Loucy (cell line): ENCODE results near the gene PLA2G10.

ENCODE experiments used
- H2AFZ ChIP-seq: fragments of 200-600 bp; sonication (generic); 2 replicates; pipeline ENCODE4 v1.6.0; 2016; ENCODE audit warnings: antibody characterized with exemption, mild to moderate bottlenecking, low read length, moderate library complexity
- H3F3A ChIP-seq: fragments of 200-600 bp; 2 replicates; pipeline ENCODE4 v1.6.0; 2016; ENCODE audit warnings: antibody characterized with exemption, low read depth, mild to moderate bottlenecking
- H3K27me3 ChIP-seq: fragments of 200-600 bp; sonication (generic); 2 replicates; pipeline ENCODE4 v1.6.1; 2014; ENCODE audit warnings: low read length, mild to moderate bottlenecking; ENCODE audit not compliant: insufficient read depth, poor library complexity, severe bottlenecking
- H3K36me3 ChIP-seq: fragments of 200-600 bp; sonication (generic); 2 replicates; pipeline ENCODE4 v1.6.1; 2016; ENCODE audit warnings: low read length; ENCODE audit not compliant: insufficient read depth
- H3K4me1 ChIP-seq: fragments of 200-600 bp; sonication (generic); 2 replicates; pipeline ENCODE4 v1.5.1; 2014; ENCODE audit warnings: low read length, mild to moderate bottlenecking; ENCODE audit not compliant: insufficient read depth, poor library complexity, severe bottlenecking
- H3K4me2 ChIP-seq: fragments of 200-600 bp; sonication (generic); 2 replicates; pipeline ENCODE4 v1.6.0; 2014; ENCODE audit warnings: antibody characterized with exemption, low read length, low read depth, mild to moderate bottlenecking; ENCODE audit not compliant: poor library complexity, severe bottlenecking
- H3K4me3 ChIP-seq: fragments of 200-600 bp; sonication (generic); 2 replicates; pipeline ENCODE4 v1.5.1; 2014; ENCODE audit warnings: low read length, mild to moderate bottlenecking, mixed read lengths; ENCODE audit not compliant: poor library complexity, severe bottlenecking
- H3K79me2 ChIP-seq: fragments of 200-600 bp; sonication (generic); 2 replicates; pipeline ENCODE4 v1.6.1; 2014; ENCODE audit warnings: low read length; ENCODE audit not compliant: insufficient read depth
- H3K9ac ChIP-seq: fragments of 200-600 bp; sonication (generic); 2 replicates; pipeline ENCODE4 v1.6.0; 2014; ENCODE audit warnings: mild to moderate bottlenecking, low read depth, low read length, moderate library complexity; ENCODE audit not compliant: poor library complexity, severe bottlenecking
- H3K9me2 ChIP-seq: fragments of 200-600 bp; sonication (generic); replicated peaks from 2 replicates; pipeline ENCODE4 v1.6.1; 2016; ENCODE audit warnings: low read depth, low read length, mixed read lengths
- H3K9me3 ChIP-seq: fragments of 200-600 bp; sonication (generic); 2 replicates; pipeline ENCODE4 v1.6.1; 2014; ENCODE audit warnings: mild to moderate bottlenecking, antibody characterized with exemption, low read length, low read depth; ENCODE audit not compliant: insufficient read depth
- H4K20me1 ChIP-seq: fragments of 200-600 bp; sonication (generic); 2 replicates; pipeline ENCODE4 v1.6.0; 2014; ENCODE audit warnings: antibody characterized with exemption, low read length, mild to moderate bottlenecking; ENCODE audit not compliant: insufficient read depth, poor library complexity, severe bottlenecking
- CTCF ChIP-seq: fragments of 200-600 bp; sonication (generic); conservative IDR thresholded peaks from 2 replicates; pipeline ENCODE4 v1.5.1; 2014; ENCODE audit warnings: mild to moderate bottlenecking, antibody characterized with exemption, low read length
- EZH2phosphoT487 ChIP-seq: fragments of 200-600 bp; IDR thresholded peaks from 2 replicates; pipeline ENCODE4 v1.6.1; 2018; ENCODE audit warnings: antibody characterized with exemption, mild to moderate bottlenecking, moderate library complexity, borderline replicate concordance

The PLA2G10 gene

DNA sequence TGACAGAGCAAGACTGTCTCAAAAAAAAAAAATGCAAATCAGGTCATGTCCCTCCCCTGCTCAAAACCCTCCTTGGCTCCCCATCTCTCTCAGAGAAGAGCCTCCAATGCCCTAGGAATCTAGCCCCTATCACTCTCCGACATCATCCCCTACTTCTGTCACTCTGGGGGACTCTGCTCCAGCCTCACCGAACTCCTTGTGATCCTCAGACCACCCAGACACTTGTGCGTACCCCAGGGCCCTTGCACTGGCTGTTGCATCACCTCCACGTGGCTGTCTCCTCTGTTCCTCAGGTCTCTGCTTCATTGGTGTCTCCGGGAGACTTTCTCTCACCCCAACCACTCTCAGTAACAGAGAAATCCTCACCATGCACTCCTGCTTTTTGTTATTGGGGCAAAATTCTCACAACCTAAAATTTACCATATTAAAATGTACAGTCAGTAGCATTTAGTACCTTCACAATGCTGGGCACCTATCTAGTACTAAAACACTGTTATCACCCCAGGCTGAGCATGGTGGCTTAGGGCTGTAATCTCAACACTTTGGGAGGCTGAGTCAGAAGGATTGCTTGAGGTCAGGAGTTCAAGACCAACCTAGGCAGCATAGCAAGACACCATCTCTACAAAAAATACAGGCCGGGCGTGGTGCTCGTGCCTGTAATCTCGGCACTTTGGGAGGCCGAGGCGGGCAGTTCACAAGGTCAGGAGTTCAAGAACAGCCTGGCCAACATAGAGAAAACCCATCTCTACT is 15.2 kb downstream of the PLA2G10 start:
- H3K79me2 ChIP-seq: no peaks in the 10 kb centered on the region

DNA sequence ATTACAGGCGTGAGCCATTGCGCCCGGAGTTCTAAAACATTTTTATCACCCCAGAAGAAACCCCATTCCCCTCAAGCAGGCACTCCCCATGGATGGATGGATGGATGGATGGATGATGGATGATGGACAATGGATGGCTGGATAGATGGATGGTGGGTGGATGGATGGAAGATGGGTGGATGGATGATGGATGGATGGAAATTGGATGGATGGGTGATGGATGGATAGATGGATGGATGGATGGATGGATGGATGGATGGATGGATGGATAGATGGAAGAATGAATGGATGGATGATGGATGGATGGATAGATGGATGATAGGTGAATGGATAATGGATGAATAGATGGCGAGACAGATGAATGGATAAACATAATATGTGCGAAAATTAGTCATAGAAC is 16.5 kb downstream of the PLA2G10 start:
- no peak overlapping the region for H3K4me2 ChIP-seq
- H4K20me1 ChIP-seq: no peaks in the 10 kb centered on the region
- no peak overlapping the region for H3K4me3 ChIP-seq
- no peaks in the 10 kb centered on the region for H3F3A ChIP-seq
- no peak overlapping the region for H2AFZ ChIP-seq
- no peaks in the 10 kb centered on the region for H3K79me2 ChIP-seq
- no peaks in the 10 kb centered on the region for H3K9me2 ChIP-seq
- no peak overlapping the region for H3K9ac ChIP-seq
- no peak for TF ChIP-seq CTCF
- no peak for TF ChIP-seq EZH2phosphoT487
- H3K4me1 ChIP-seq: no peaks in the 10 kb centered on the region
- no peaks in the 10 kb centered on the region for H3K36me3 ChIP-seq
- H3K9me3 ChIP-seq: no peaks in the 10 kb centered on the region
- H3K27me3 ChIP-seq: no peaks in the 10 kb centered on the region

More for the DNA sequence above, 15.2 kb downstream of the PLA2G10 start:
- Histone ChIP-seq H3K9ac (no peak overlapping the region), H3K4me1 (no peaks in the 10 kb centered on the region), H3K9me2 (no peaks in the 10 kb centered on the region), H3K36me3 (no peaks in the 10 kb centered on the region), H3K4me3 (no peak overlapping the region), H4K20me1 (no peaks in the 10 kb centered on the region), H3K27me3 (no peaks in the 10 kb centered on the region), H3K4me2 (no peak overlapping the region), H2AFZ (no peak overlapping the region), H3K9me3 (no peaks in the 10 kb centered on the region), H3F3A (no peaks in the 10 kb centered on the region)
- TF ChIP-seq CTCF (no peak), EZH2phosphoT487 (no peak)

GRCh38 chr16:14676633-14677032 is 17.5 kb downstream of the PLA2G10 start:
- no peaks in the 10 kb centered on the region for H3K9me3 ChIP-seq
- no peaks in the 10 kb centered on the region for H3F3A ChIP-seq
- no peaks in the 10 kb centered on the region for H3K27me3 ChIP-seq
- H3K36me3 ChIP-seq: no peaks in the 10 kb centered on the region
- H3K4me3 ChIP-seq: no peak overlapping the region
- no peaks in the 10 kb centered on the region for H3K4me1 ChIP-seq
- H3K9ac ChIP-seq: no peak overlapping the region
- H2AFZ ChIP-seq: no peak overlapping the region
- no peaks in the 10 kb centered on the region for H3K9me2 ChIP-seq
- no peak overlapping the region for H3K4me2 ChIP-seq
- TF ChIP-seq CTCF: no peak
- TF ChIP-seq EZH2phosphoT487: no peak
- no peaks in the 10 kb centered on the region for H4K20me1 ChIP-seq
- H3K79me2 ChIP-seq: no peaks in the 10 kb centered on the region
